Measurements from ENCODE around the gene RDH5. TPM values are rescaled to one million over a fixed set of nuclear protein-coding genes. Genes with fewer than 3 reads are reported as not detected.

Gene RDH5
- total RNA-seq, 1 experiment from 2014 or later, result 6.2 TPM

DNA sequence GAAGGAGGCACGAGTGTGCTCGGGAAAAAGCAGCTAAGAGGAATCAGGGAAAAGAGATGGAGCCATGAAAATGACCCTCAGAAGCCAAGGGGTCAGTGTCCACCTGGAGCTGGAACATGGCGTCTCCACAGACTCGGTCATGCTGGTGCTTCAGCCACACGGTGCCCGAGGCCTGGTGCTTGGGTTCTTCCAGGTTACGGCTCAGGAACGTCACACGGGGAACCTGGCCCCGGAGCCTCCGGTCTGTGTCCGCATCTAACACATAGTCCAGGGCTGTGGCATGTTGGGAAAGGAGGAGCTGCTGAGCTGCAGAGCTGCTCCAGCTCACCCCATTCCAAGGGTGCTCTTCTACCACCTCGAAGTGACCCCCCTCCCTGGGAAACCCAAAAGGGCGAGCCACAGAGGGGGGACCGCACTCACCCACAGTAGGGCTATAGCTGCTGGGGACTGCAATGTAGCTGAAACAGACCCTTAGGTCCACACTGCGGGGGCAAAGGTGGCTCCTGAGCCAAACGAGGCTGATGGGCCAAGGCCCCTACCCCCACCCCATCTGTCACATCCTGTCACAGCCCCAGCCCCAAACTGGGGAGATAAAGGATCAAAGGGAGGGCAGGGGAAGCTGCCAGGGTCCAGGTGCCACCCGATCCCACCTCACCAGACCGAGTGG lies 23.3 kb upstream of the RDH5 start:
- ATAC-seq (no peak), DNase-seq (ENCODE audit: low read depth, low spot score) (no peak)
- Histone ChIP-seq H3K27me3 (ENCODE audit: insufficient read depth, low read length) (no peaks in the 10 kb centered on the region), H3K36me3 (ENCODE audit: control insufficient read depth in 1 of 2, insufficient read depth in 2 of 2, low read length in 2 of 2) (no peaks in the 10 kb centered on the region), H3K27ac (ENCODE audit: low read depth, low read length) (no peak overlapping the region), H4K20me1 (ENCODE audit: insufficient read depth) (no peaks in the 10 kb centered on the region), H3K9ac (ENCODE audit: low read length) (no peak overlapping the region), H3K4me3 (replicated peaks in 1 of 2; ENCODE audit: low read depth in 1 of 2, low read length in 2 of 2) (no peak overlapping the region), H3K9me2 (ENCODE audit: insufficient read depth) (no peaks in the 10 kb centered on the region), H2AFZ (ENCODE audit: low read depth, low read length, poor library complexity, severe bottlenecking) (no peak overlapping the region), H3K9me3 (ENCODE audit: control insufficient read depth in 1 of 2, insufficient read depth in 1 of 2, low read depth in 1 of 2, low read length in 2 of 2) (no peaks in the 10 kb centered on the region), H3K79me2 (ENCODE audit: insufficient read depth, low read length) (no peaks in the 10 kb centered on the region), H3K4me1 (ENCODE audit: control insufficient read depth in 1 of 2, insufficient read depth in 2 of 2, low read length in 2 of 2) (peaks cover 0 to 4% of the 10 kb centered on the region in 2 experiments; a peak in 1 of 4 replicates), H3K4me2 (ENCODE audit: low read length) (no peak overlapping the region)
- no TSS peak for BruUV-seq (replicated peaks)
- POLR2A ChIA-PET, result no interaction called here
- no peak for TF ChIP-seq EZH2 (IDR thresholded peaks at IDR 0.05)
- no peak for TF ChIP-seq YY1 (IDR thresholded peaks at IDR 0.05; ENCODE audit: extremely low read depth, insufficient replicate concordance, low read depth, low read length)
- no peak for TF ChIP-seq SRF (IDR thresholded peaks at IDR 0.05; ENCODE audit: low read depth)
- RAD21 ChIA-PET (ENCODE audit: low non-redundant PET in 1 of 2, low total read pairs in 2 of 2, uncharacterized antibody in 2 of 2, unreplicated experiment in 2 of 2), result no interaction called here
- intact Hi-C loops (cut with micrococcal nuclease), result no loop called here
- CTCF ChIA-PET, result interaction anchor here (1.5 kb wide), 1 partner anchor 9 kb away, joined by 12 read pairs; no protein-coding TSS in a partner anchor

DNA sequence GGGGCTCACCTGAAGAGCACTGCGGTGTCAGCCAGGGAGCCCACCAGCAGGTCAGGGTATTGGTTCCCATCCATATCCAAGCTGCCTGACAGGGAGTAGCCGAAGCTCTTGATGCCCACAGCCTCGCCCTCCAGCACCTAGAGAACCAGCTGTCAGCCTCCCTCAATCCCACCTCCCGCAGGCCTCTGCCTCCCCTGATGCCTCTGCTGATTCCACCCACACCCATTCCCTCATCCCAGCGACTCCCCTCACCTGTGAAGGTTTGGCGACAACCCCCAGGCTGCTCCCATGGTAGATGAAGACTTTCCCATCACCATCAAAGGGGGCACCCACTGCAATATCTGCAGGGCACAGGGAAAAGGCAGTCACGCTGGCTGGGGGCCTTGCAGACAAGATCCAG lies 22.5 kb upstream of the RDH5 start:
- Histone ChIP-seq H3K9ac (ENCODE audit: low read length) (no peak overlapping the region), H3K27ac (ENCODE audit: low read depth, low read length) (no peak overlapping the region), H3K36me3 (ENCODE audit: control insufficient read depth in 1 of 2, insufficient read depth in 2 of 2, low read length in 2 of 2) (no peaks in the 10 kb centered on the region), H3K27me3 (ENCODE audit: insufficient read depth, low read length) (no peaks in the 10 kb centered on the region), H3K4me2 (ENCODE audit: low read length) (no peak overlapping the region), H3K9me2 (ENCODE audit: insufficient read depth) (no peaks in the 10 kb centered on the region), H3K4me1 (ENCODE audit: control insufficient read depth in 1 of 2, insufficient read depth in 2 of 2, low read length in 2 of 2) (peaks cover 0 to 4% of the 10 kb centered on the region in 2 experiments; a peak in 1 of 4 replicates), H2AFZ (ENCODE audit: low read depth, low read length, poor library complexity, severe bottlenecking) (no peak overlapping the region), H4K20me1 (ENCODE audit: insufficient read depth) (no peaks in the 10 kb centered on the region), H3K4me3 (replicated peaks in 1 of 2; ENCODE audit: low read depth in 1 of 2, low read length in 2 of 2) (no peak overlapping the region), H3K9me3 (ENCODE audit: control insufficient read depth in 1 of 2, insufficient read depth in 1 of 2, low read depth in 1 of 2, low read length in 2 of 2) (no peaks in the 10 kb centered on the region), H3K79me2 (ENCODE audit: insufficient read depth, low read length) (no peaks in the 10 kb centered on the region)
- ATAC-seq (no peak), DNase-seq (ENCODE audit: low read depth, low spot score) (no peak)
- POLR2A ChIA-PET, result no interaction called here
- CTCF ChIA-PET, result no interaction called here
- intact Hi-C loops (cut with micrococcal nuclease), result no loop called here
- RAD21 ChIA-PET (ENCODE audit: low non-redundant PET in 1 of 2, low total read pairs in 2 of 2, uncharacterized antibody in 2 of 2, unreplicated experiment in 2 of 2), result no interaction called here
- BruUV-seq (replicated peaks), result no TSS peak
- TF ChIP-seq EZH2phosphoT487 (IDR thresholded peaks at IDR 0.05; ENCODE audit: borderline replicate concordance) (no peak), EZH2 (IDR thresholded peaks at IDR 0.05) (no peak), POLR2AphosphoS5 (IDR thresholded peaks at IDR 0.05; ENCODE audit: low read depth, low read length) (no peak), EGR1 (IDR thresholded peaks at IDR 0.05; ENCODE audit: low read depth) (no peak), TCF7L2 (IDR thresholded peaks at IDR 0.05; ENCODE audit: borderline replicate concordance, extremely low read depth, insufficient read depth, insufficient read length) (no peak), RAD21 (IDR thresholded peaks at IDR 0.05; ENCODE audit: low read depth) (no peak)
- TF ChIP-seq, protein P1, sequence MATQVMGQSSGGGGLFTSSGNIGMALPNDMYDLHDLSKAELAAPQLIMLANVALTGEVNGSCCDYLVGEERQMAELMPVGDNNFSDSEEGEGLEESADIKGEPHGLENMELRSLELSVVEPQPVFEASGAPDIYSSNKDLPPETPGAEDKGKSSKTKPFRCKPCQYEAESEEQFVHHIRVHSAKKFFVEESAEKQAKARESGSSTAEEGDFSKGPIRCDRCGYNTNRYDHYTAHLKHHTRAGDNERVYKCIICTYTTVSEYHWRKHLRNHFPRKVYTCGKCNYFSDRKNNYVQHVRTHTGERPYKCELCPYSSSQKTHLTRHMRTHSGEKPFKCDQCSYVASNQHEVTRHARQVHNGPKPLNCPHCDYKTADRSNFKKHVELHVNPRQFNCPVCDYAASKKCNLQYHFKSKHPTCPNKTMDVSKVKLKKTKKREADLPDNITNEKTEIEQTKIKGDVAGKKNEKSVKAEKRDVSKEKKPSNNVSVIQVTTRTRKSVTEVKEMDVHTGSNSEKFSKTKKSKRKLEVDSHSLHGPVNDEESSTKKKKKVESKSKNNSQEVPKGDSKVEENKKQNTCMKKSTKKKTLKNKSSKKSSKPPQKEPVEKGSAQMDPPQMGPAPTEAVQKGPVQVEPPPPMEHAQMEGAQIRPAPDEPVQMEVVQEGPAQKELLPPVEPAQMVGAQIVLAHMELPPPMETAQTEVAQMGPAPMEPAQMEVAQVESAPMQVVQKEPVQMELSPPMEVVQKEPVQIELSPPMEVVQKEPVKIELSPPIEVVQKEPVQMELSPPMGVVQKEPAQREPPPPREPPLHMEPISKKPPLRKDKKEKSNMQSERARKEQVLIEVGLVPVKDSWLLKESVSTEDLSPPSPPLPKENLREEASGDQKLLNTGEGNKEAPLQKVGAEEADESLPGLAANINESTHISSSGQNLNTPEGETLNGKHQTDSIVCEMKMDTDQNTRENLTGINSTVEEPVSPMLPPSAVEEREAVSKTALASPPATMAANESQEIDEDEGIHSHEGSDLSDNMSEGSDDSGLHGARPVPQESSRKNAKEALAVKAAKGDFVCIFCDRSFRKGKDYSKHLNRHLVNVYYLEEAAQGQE (IDR thresholded peaks at IDR 0.05; ENCODE audit: low read depth), result no peak
- TF ChIP-seq, protein P2, sequence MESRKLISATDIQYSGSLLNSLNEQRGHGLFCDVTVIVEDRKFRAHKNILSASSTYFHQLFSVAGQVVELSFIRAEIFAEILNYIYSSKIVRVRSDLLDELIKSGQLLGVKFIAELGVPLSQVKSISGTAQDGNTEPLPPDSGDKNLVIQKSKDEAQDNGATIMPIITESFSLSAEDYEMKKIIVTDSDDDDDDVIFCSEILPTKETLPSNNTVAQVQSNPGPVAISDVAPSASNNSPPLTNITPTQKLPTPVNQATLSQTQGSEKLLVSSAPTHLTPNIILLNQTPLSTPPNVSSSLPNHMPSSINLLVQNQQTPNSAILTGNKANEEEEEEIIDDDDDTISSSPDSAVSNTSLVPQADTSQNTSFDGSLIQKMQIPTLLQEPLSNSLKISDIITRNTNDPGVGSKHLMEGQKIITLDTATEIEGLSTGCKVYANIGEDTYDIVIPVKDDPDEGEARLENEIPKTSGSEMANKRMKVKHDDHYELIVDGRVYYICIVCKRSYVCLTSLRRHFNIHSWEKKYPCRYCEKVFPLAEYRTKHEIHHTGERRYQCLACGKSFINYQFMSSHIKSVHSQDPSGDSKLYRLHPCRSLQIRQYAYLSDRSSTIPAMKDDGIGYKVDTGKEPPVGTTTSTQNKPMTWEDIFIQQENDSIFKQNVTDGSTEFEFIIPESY (IDR thresholded peaks at IDR 0.05; ENCODE audit: extremely low read depth, insufficient replicate concordance, low read length), result no peak
- TF ChIP-seq, protein P3, sequence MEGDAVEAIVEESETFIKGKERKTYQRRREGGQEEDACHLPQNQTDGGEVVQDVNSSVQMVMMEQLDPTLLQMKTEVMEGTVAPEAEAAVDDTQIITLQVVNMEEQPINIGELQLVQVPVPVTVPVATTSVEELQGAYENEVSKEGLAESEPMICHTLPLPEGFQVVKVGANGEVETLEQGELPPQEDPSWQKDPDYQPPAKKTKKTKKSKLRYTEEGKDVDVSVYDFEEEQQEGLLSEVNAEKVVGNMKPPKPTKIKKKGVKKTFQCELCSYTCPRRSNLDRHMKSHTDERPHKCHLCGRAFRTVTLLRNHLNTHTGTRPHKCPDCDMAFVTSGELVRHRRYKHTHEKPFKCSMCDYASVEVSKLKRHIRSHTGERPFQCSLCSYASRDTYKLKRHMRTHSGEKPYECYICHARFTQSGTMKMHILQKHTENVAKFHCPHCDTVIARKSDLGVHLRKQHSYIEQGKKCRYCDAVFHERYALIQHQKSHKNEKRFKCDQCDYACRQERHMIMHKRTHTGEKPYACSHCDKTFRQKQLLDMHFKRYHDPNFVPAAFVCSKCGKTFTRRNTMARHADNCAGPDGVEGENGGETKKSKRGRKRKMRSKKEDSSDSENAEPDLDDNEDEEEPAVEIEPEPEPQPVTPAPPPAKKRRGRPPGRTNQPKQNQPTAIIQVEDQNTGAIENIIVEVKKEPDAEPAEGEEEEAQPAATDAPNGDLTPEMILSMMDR (IDR thresholded peaks at IDR 0.05 in 2 of 3, conservative IDR thresholded peaks at IDR 0.05 in 1 of 3; ENCODE audit: borderline replicate concordance in 1 of 3, insufficient read depth in 1 of 3, low read depth in 2 of 3, low read length in 2 of 3), result no peak
